ENCODE results near the gene CHAC1.

CHAC1 gene

DNA sequence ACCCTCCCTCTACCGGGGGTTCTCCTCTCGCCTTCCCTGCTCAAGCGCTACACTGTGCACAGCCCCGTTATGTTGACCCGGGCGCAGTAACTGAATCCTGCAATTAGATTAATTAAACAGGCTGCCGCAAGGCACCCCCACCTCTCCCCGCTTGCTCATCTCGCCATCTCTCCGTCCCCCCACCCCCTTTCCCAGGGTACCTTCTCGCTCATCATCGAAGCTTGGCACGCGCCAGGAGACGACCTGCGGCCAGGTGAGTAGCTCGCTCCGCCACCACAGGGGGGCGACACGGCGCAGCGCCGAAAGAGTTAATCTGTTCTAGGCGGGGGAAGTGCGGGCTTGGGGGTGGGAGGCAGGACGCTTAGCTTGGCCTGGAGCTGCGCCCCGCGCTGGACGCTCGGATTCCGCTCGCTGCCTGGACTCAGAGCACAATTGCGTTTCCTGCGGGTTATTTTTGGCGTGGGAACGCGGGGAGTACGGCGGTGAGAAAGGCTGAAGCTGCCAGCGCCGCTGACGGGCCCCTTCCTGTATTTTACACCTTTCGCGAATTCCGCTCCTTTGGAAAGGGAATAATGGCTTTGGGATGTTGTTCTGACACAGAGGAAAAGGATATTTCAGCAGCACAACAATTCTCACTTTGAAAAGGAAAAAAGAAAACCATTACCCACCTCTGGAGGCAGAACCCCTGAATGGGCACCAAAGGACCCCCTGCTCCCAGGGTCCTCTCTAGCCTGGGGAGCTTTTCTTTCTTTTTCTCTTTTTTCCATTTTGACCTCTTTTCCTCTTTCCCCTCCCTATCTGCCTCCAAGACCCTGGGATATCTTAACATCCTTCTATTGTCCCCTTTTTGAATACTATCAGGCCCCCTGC is 22.6 kb upstream of the CHAC1 start:
- Histone ChIP-seq H3K36me3 (ENCODE audit: insufficient read depth) (no peaks in the 10 kb centered on the region), H3K9ac (no peak overlapping the region), H3K27me3 (ENCODE audit: insufficient read depth, low read depth) (peaks cover 28% of the 10 kb centered on the region), H3K79me2 (ENCODE audit: insufficient read depth, low read depth) (no peaks in the 10 kb centered on the region), H4K20me1 (ENCODE audit: insufficient read depth) (no peaks in the 10 kb centered on the region), H3K4me2 (peak overlapping the region; percentile 94), H3K4me1 (ENCODE audit: low read depth, poor library complexity, severe bottlenecking) (peaks cover 25% of the 10 kb centered on the region), H2AFZ (ENCODE audit: low read depth) (no peak overlapping the region), H3K4me3 (IDR thresholded peaks at IDR 0.05; ENCODE audit: insufficient read depth, low read depth, low read length) (no peak overlapping the region), H3K27ac (no peak overlapping the region)
- TF ChIP-seq, protein P1, sequence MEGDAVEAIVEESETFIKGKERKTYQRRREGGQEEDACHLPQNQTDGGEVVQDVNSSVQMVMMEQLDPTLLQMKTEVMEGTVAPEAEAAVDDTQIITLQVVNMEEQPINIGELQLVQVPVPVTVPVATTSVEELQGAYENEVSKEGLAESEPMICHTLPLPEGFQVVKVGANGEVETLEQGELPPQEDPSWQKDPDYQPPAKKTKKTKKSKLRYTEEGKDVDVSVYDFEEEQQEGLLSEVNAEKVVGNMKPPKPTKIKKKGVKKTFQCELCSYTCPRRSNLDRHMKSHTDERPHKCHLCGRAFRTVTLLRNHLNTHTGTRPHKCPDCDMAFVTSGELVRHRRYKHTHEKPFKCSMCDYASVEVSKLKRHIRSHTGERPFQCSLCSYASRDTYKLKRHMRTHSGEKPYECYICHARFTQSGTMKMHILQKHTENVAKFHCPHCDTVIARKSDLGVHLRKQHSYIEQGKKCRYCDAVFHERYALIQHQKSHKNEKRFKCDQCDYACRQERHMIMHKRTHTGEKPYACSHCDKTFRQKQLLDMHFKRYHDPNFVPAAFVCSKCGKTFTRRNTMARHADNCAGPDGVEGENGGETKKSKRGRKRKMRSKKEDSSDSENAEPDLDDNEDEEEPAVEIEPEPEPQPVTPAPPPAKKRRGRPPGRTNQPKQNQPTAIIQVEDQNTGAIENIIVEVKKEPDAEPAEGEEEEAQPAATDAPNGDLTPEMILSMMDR (conservative IDR thresholded peaks at IDR 0.05; ENCODE audit: low read depth, low read length), result peak; percentile 58

DNA sequence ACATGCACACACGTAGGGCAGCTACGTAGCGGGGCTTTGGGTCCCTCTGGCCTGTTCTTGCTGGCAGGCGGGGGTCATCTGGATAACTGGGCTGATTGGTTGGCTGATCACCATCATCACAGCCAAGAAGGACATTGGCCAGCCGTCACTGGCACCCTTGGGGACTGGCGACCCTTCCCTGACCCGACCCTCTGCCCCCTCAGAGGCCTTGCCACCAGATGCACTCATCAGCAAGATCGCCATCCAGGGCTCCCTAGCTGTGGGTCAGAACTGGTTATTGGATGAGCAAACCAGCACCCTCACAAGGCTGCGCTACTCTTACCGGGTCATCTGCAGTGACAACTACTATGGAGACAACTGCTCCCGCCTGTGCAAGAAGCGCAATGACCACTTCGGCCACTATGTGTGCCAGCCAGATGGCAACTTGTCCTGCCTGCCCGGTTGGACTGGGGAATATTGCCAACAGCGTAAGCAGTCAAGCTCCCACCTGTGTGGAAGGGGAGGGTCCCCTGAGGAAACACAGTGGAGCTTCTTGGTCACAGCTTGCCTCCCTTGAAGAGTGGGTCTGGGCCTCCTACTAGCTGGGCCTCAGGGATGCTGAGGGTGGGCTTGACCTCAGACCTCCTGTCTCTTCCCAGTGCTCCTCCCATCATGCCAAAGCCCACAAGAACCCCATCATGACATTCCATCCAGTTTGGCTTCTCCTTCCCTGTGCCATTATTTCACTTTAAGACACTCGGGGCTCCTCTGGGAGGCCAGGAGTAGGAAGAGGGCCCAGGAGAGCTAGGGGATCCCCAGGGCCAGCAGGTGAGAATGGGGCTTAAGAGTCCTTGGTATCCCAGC is 21.8 kb upstream of the CHAC1 start:
- Histone ChIP-seq H3K4me2 (peak overlapping the region; percentile 94; the same call in 1 of the 2 replicates), H3K4me3 (IDR thresholded peaks at IDR 0.05; ENCODE audit: insufficient read depth, low read depth, low read length) (no peak overlapping the region), H3K27me3 (ENCODE audit: insufficient read depth, low read depth) (peaks cover 28% of the 10 kb centered on the region), H3K36me3 (ENCODE audit: insufficient read depth) (no peaks in the 10 kb centered on the region), H2AFZ (ENCODE audit: low read depth) (no peak overlapping the region), H3K4me1 (ENCODE audit: low read depth, poor library complexity, severe bottlenecking) (peaks cover 25% of the 10 kb centered on the region), H4K20me1 (ENCODE audit: insufficient read depth) (no peaks in the 10 kb centered on the region), H3K9ac (no peak overlapping the region), H3K79me2 (ENCODE audit: insufficient read depth, low read depth) (no peaks in the 10 kb centered on the region), H3K27ac (no peak overlapping the region)
- TF ChIP-seq, protein P1 (conservative IDR thresholded peaks at IDR 0.05; ENCODE audit: low read depth, low read length), result no peak

DNA sequence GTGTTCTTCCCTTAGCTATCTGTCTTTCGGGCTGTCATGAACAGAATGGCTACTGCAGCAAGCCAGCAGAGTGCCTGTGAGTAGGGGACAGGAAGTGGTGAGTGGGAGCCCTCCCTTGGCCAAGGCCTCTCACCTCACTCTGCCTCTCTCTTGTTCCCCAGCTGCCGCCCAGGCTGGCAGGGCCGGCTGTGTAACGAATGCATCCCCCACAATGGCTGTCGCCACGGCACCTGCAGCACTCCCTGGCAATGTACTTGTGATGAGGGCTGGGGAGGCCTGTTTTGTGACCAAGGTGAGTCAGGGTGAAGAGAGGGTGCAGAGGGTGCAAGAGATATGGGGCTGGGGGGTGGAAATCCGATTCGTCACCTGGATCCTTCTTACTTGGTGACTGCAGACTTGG is 21.1 kb upstream of the CHAC1 start:
- H2AFZ ChIP-seq (ENCODE audit: low read depth), result no peak overlapping the region
- H3K4me1 ChIP-seq (ENCODE audit: low read depth, poor library complexity, severe bottlenecking), result peaks cover 25% of the 10 kb centered on the region
- H3K9ac ChIP-seq, result no peak overlapping the region
- peaks cover 25% of the 10 kb centered on the region for H3K27me3 ChIP-seq (ENCODE audit: insufficient read depth, low read depth)
- TF ChIP-seq, protein P1 (conservative IDR thresholded peaks at IDR 0.05; ENCODE audit: low read depth, low read length), result no peak
- H3K27ac ChIP-seq, result no peak overlapping the region
- no peaks in the 10 kb centered on the region for H3K79me2 ChIP-seq (ENCODE audit: insufficient read depth, low read depth)
- H3K4me3 ChIP-seq (IDR thresholded peaks at IDR 0.05; ENCODE audit: insufficient read depth, low read depth, low read length), result no peak overlapping the region
- H3K36me3 ChIP-seq (ENCODE audit: insufficient read depth), result no peaks in the 10 kb centered on the region
- no peak overlapping the region for H3K4me2 ChIP-seq
- H4K20me1 ChIP-seq (ENCODE audit: insufficient read depth), result no peaks in the 10 kb centered on the region

DNA sequence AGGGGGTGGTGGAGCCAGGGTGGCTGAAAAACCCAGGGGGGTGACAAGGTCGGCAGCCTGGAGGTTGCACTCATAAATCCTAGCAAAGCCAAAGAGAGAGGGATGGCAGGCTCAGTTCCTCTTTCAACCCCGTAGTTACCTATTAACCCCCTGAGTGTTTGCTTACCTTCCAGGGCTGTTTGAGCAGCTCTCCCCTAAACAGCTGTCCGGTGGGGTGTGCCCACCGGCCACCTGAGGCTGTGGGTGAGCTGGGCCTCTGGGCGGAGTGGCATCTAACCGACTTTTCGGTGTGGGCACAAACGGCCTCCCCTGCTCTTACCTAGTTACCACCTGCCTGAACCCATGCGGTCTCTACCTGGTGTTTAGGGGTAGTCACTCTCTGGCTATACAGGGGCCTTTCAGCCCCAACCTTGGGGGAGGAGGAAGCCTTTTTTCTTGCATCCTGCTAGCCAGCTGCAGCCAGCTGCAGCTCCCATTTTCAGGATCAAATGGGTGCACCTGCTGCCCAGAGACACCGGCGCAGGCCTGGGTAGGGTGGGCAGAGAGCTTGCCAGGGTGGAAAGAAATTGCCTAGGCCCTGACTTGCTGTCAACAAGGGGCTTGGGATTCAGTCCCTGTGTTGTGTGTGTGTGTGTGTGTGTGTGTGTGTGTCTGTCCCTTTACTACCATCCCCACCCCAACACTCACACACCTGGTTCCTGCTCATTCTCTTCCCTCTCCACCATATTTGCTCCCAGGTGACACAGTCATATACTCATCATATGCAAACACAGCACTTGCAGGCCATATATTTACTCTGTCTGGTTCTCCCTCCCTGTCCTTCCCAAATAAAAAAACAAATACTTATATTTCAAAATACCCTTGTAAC is 20.4 kb upstream of the CHAC1 start:
- TF ChIP-seq, protein P1 (conservative IDR thresholded peaks at IDR 0.05; ENCODE audit: low read depth, low read length), result no peak
- H3K27me3 ChIP-seq (ENCODE audit: insufficient read depth, low read depth), result peaks cover 23% of the 10 kb centered on the region
- no peak overlapping the region for H3K27ac ChIP-seq
- H3K79me2 ChIP-seq (ENCODE audit: insufficient read depth, low read depth), result no peaks in the 10 kb centered on the region
- no peaks in the 10 kb centered on the region for H4K20me1 ChIP-seq (ENCODE audit: insufficient read depth)
- no peaks in the 10 kb centered on the region for H3K36me3 ChIP-seq (ENCODE audit: insufficient read depth)
- peaks cover 25% of the 10 kb centered on the region for H3K4me1 ChIP-seq (ENCODE audit: low read depth, poor library complexity, severe bottlenecking)
- no peak overlapping the region for H2AFZ ChIP-seq (ENCODE audit: low read depth)
- H3K4me3 ChIP-seq (IDR thresholded peaks at IDR 0.05; ENCODE audit: insufficient read depth, low read depth, low read length), result no peak overlapping the region
- no peak overlapping the region for H3K9ac ChIP-seq
- H3K4me2 ChIP-seq, result no peak overlapping the region

Data from KMS-11 (cell line).